ENCODE results near the gene GNG10.

The GNG10 gene

DNA sequence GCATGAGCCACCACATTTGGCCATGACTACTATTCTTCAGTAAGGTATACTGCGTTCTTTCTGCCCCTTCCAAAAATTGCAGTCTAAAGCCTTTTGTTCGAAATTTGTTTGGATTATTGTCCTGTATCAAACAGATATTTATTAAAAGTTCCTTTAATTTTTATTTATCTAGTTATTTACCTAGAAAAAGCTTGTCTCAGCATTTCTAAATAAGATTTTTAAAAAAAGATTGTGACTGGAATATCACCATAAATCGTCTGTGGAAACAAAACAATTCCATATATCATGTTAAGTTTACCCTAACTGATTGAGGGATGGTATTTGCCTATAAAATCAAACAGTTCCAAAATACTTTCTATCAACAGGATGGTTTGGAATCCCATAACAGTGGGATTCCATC is 14.7 kb downstream of the GNG10 start:
- DNase-seq (ENCODE audit: low spot score) = no peak
- CTCF ChIA-PET = no interaction called here
- no peak overlapping the region for H3K27ac ChIP-seq
- TF ChIP-seq, protein P1, sequence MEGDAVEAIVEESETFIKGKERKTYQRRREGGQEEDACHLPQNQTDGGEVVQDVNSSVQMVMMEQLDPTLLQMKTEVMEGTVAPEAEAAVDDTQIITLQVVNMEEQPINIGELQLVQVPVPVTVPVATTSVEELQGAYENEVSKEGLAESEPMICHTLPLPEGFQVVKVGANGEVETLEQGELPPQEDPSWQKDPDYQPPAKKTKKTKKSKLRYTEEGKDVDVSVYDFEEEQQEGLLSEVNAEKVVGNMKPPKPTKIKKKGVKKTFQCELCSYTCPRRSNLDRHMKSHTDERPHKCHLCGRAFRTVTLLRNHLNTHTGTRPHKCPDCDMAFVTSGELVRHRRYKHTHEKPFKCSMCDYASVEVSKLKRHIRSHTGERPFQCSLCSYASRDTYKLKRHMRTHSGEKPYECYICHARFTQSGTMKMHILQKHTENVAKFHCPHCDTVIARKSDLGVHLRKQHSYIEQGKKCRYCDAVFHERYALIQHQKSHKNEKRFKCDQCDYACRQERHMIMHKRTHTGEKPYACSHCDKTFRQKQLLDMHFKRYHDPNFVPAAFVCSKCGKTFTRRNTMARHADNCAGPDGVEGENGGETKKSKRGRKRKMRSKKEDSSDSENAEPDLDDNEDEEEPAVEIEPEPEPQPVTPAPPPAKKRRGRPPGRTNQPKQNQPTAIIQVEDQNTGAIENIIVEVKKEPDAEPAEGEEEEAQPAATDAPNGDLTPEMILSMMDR (conservative IDR thresholded peaks at IDR 0.05; ENCODE audit: low read depth) = no peak
- POLR2A ChIA-PET (ENCODE audit: low non-redundant PET) = no interaction called here

DNA sequence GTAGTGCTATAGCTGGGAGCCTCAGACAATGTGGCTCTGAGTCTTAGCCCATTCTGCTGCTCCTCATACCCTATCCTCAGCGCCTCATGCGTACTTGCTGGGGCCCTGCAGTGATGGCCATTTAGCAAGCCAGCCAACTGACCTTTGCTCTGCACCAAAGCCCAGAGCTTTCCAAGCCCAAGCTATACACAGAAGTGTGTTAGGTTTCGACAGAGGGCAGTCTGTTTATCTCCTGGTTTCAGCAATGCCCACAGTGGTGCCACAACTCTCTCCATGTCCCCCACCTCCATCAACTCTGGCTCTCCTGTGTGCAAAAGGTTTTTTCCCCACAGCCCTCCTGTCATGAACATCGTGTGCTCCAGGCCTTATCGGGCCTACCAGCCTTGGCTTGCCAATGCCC is 16.9 kb downstream of the GNG10 start:
- ChIA-PET POLR2A (ENCODE audit: low non-redundant PET) (no interaction called here), CTCF (interaction anchor here (0.7 kb wide), 1 partner anchor 75 kb away, joined by 3 read pairs; no protein-coding TSS in a partner anchor)
- H3K27ac ChIP-seq = no peak overlapping the region
- DNase-seq (ENCODE audit: low spot score) = no peak
- TF ChIP-seq, protein P1 (conservative IDR thresholded peaks at IDR 0.05; ENCODE audit: low read depth) = no peak

DNA sequence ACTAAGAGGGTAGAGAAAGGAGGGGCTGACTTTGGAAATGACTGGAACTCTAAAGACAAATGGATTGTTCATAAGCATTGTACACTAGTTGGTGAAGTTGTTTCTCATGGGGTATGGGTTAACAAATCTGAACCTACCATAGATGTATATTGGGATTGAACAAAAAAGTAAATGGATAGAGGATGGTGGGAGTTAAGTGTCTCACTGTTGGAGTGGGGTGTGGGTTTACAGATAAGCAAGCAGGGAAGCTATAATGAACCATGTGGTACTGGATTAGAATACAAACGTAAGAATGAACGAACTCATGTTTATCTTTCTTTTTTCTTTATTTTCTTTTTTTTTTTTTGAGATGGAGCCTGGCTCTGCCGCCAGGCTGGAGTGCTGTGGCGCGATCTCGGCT is 17.8 kb downstream of the GNG10 start:
- TF ChIP-seq, protein P1 (conservative IDR thresholded peaks at IDR 0.05; ENCODE audit: low read depth) = no peak
- H3K27ac ChIP-seq = no peak overlapping the region
- DNase-seq (ENCODE audit: low spot score) = no peak
- CTCF ChIA-PET = interaction anchor here (0.8 kb wide), 1 partner anchor 33 kb away, joined by 6 read pairs; no protein-coding TSS in a partner anchor
- POLR2A ChIA-PET (ENCODE audit: low non-redundant PET) = no interaction called here

DNA sequence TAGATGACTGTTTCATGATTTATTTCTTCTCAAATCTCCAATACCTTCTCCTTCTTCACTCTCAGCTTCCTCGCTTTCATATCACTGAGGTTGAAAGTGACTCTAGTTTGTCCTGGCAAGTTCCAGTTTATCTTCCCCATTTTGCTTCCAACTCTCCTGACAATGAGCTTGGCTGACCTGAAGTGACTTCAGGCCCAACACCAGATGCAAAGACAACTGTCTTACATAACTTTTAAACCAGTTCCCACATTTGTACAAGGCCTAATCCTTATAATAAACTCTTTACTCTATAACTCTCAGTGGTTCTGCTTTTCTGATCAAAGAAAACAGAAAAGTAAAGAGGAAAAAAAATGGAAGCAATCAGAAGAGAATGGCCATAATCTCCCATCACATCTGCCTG is 22.0 kb downstream of the GNG10 start:
- DNase-seq (ENCODE audit: low spot score) = no peak
- ChIA-PET CTCF (interaction anchor here (0.6 kb wide), 1 partner anchor 1821 kb away, joined by 3 read pairs; no protein-coding TSS in a partner anchor), POLR2A (ENCODE audit: low non-redundant PET) (no interaction called here)
- no peak overlapping the region for H3K27ac ChIP-seq
- TF ChIP-seq, protein P1 (conservative IDR thresholded peaks at IDR 0.05; ENCODE audit: low read depth) = no peak

DNA sequence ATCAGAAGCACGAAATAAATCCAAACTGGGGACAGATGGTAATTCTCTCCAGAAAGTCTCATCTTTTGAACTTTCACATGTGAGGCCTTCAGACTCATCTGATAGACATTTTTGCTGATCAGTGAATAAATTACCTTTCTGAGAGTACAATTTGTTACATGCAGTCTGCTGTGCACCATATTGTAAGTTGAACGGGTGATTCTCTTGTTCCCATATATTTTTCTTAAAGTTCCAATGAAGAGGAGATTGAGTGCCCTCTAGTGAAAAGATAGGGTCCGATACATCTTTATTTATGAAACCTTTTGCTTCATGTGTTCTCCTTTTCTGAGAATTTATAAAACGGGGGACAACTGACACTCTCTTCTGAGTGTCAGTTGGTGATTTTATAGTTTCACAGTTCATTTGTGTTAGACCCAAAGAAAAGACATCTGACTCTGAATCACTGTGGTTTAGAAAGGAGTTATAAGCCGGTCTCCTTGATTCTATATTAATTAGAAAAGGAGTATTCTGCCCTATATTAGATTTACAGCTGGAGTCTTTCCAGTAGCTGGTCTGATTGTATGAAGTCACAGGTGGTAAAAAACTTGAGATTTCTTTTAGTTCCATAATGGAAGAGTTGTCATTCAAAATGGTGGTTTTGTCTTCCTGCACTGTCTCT is 30.4 kb downstream of the GNG10 start:
- CTCF ChIA-PET = interaction anchor here (0.5 to 1.2 kb wide), 5 partner anchors 9 to 110 kb away, joined by 3 to 4 read pairs (median 3); no protein-coding TSS in a partner anchor
- H3K27ac ChIP-seq = no peak overlapping the region
- DNase-seq (ENCODE audit: low spot score) = peak; percentile 64
- TF ChIP-seq, protein P1 (conservative IDR thresholded peaks at IDR 0.05; ENCODE audit: low read depth) = peak; percentile 80
- POLR2A ChIA-PET (ENCODE audit: low non-redundant PET) = no interaction called here

DNA sequence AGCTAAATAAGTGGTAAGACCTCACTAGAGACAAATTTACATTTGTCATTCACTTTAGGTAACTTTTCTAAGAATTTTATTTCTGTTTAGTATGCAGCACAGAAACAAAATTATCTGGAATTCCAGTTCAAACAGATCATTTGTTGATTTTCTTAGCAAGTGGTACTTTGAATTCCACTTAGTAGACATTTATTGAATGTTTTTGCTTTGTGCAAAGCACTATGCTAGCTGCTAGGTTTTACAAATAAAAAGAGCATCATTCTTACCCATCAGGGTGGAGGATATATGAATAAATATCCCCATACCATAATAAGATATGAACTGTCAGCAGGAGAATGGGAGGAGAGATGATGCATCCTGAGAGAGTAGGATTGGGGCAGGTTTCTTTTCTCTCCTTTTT is 35.4 kb downstream of the GNG10 start:
- CTCF ChIA-PET = interaction anchor here (0.6 kb wide), 1 partner anchor 98 kb away, joined by 5 read pairs; no protein-coding TSS in a partner anchor

More for the DNA sequence above, 35.4 kb downstream of the GNG10 start:
- POLR2A ChIA-PET (ENCODE audit: low non-redundant PET) = no interaction called here
- H3K27ac ChIP-seq = no peak overlapping the region
- DNase-seq (ENCODE audit: low spot score) = no peak
- TF ChIP-seq, protein P1 (conservative IDR thresholded peaks at IDR 0.05; ENCODE audit: low read depth) = no peak
